Trophoblast cell (in vitro differentiated cells and primary cell): ENCODE data around the gene OR5D13.
A peak's percentile ranks its signal among the peaks of the same experiment; 100 is the strongest.

ENCODE experiments used
- DNase-seq, 2 donors: peaks; one replicate each; pipeline ENCODE4 v3.0.0-alpha.2; 2016
- H2AFZ ChIP-seq: 2 replicates; pipeline ENCODE4 v1.6.1; 2013; ENCODE audit warnings: low read length, moderate library complexity, mild to moderate bottlenecking; ENCODE audit not compliant: insufficient read depth, poor library complexity
- H2AK5ac ChIP-seq: 2 replicates; pipeline ENCODE4 v1.6.1; 2013; ENCODE audit warnings: mild to moderate bottlenecking, low read length
- H2BK120ac ChIP-seq: 2 replicates; pipeline ENCODE4 v1.6.1; 2013; ENCODE audit warnings: low read length, mild to moderate bottlenecking, moderate library complexity; ENCODE audit not compliant: insufficient read depth, poor library complexity
- H2BK12ac ChIP-seq: 2 replicates; pipeline ENCODE4 v1.6.1; 2013; ENCODE audit warnings: mild to moderate bottlenecking, low read length, moderate library complexity
- H2BK5ac ChIP-seq: 2 replicates; pipeline ENCODE4 v1.6.1; 2013; ENCODE audit warnings: low read length, low read depth, moderate library complexity, mild to moderate bottlenecking; ENCODE audit not compliant: poor library complexity
- H3K14ac ChIP-seq: 2 replicates; pipeline ENCODE4 v1.6.1; 2013; ENCODE audit warnings: mild to moderate bottlenecking, low read length
- H3K18ac ChIP-seq: 2 replicates; pipeline ENCODE4 v1.6.1; 2013; ENCODE audit warnings: mild to moderate bottlenecking, low read length
- H3K23ac ChIP-seq: 2 replicates; pipeline ENCODE4 v1.6.1; 2013; ENCODE audit warnings: low read length
- H3K27ac ChIP-seq: 2 replicates; pipeline ENCODE4 v1.5.1; 2013; ENCODE audit warnings: low read depth, mild to moderate bottlenecking, inconsistent platforms, low read length, moderate library complexity
- H3K27me3 ChIP-seq: 2 replicates; pipeline ENCODE4 v1.6.1; 2013; ENCODE audit warnings: inconsistent platforms, mild to moderate bottlenecking, low read length, moderate library complexity; ENCODE audit not compliant: insufficient read depth
- H3K36me3 ChIP-seq, 2 experiments: 1 replicate in 1 of 2; 2 replicates in 1 of 2; pipeline ENCODE4 v1.6.1; 2013; ENCODE audit warnings: low read length in 2 of 2, mild to moderate bottlenecking in 2 of 2, moderate library complexity in 1 of 2; ENCODE audit not compliant: insufficient read depth in 2 of 2, control insufficient read depth in 1 of 2
- H3K4ac ChIP-seq: 2 replicates; pipeline ENCODE4 v1.6.1; 2013; ENCODE audit warnings: low read depth, mild to moderate bottlenecking, low read length, moderate library complexity
- H3K4me1 ChIP-seq, 2 experiments: 1 replicate in 1 of 2; 2 replicates in 1 of 2; pipeline ENCODE4 v1.6.1; 2013; ENCODE audit warnings: low read length in 2 of 2, mild to moderate bottlenecking in 2 of 2, moderate library complexity in 1 of 2; ENCODE audit not compliant: insufficient read depth in 2 of 2, control insufficient read depth in 1 of 2
- H3K4me2 ChIP-seq: 2 replicates; pipeline ENCODE4 v1.6.1; 2013; ENCODE audit warnings: inconsistent platforms, mild to moderate bottlenecking, low read length, moderate library complexity
- H3K4me3 ChIP-seq: 2 replicates; pipeline ENCODE4 v1.5.1; 2013; ENCODE audit warnings: mild to moderate bottlenecking, low read depth, low read length, inconsistent platforms
- H3K79me1 ChIP-seq: one replicate; pipeline ENCODE4 v1.6.1; 2013; ENCODE audit warnings: low read length
- H3K79me2 ChIP-seq: 2 replicates; pipeline ENCODE4 v1.6.1; 2013; ENCODE audit warnings: low read length, mild to moderate bottlenecking; ENCODE audit not compliant: control insufficient read depth, insufficient read depth, poor library complexity
- H3K9ac ChIP-seq: 2 replicates; pipeline ENCODE4 v1.6.1; 2013; ENCODE audit warnings: mild to moderate bottlenecking, low read length
- H3K9me3 ChIP-seq: 2 replicates; pipeline ENCODE4 v1.6.1; 2013; ENCODE audit warnings: low read depth, mild to moderate bottlenecking, control low read depth, inconsistent platforms, low read length; ENCODE audit not compliant: insufficient read depth
- H4K12ac ChIP-seq: 2 replicates; pipeline ENCODE4 v1.6.1; 2013; ENCODE audit warnings: low read depth, mild to moderate bottlenecking, low read length, moderate library complexity
- H4K8ac ChIP-seq: 2 replicates; pipeline ENCODE4 v1.6.1; 2013; ENCODE audit warnings: low read depth, mild to moderate bottlenecking, low read length, moderate library complexity
- H4K91ac ChIP-seq: one replicate; pipeline ENCODE4 v1.6.1; 2013; ENCODE audit warnings: low read depth, mild to moderate bottlenecking, low read length, moderate library complexity
- WGBS: extraction: QIAGEN DNeasy Blood & Tissue Kit; methylation state at CpG from one replicate; pipeline ENCODE4 v1.1.7; 2013; ENCODE audit warnings: missing lambda C conversion rate; ENCODE audit not compliant: insufficient read length, insufficient coverage; ENCODE audit errors: extremely low coverage; 5-methylcytosine and 5-hydroxymethylcytosine counted together

The OR5D13 gene

DNA sequence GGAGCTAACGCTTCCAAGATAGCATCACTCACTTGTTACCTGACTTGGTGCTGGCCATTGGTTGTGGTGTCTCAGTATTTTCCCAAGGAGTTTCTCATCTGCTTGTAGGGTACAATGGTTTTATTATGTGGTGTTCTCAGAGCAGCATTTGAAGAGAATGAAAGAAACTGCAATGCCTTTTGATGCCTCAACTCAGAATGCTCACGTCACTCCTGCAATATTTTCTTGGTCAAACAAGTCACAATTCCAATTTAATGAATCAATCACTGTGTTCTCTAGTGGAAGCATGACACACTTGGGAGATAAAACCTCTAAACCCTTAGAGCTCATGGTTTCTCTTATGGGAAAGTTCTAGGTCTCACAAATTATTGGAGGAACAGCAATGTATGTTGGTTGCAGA, 20.1 kb downstream of the OR5D13 start:
- Histone ChIP-seq H3K27ac (no peak overlapping the region), H2BK5ac (no peak overlapping the region), H2AFZ (no peak overlapping the region), H3K36me3 (no peaks in the 10 kb centered on the region), H3K4ac (no peak overlapping the region), H4K8ac (no peak overlapping the region), H3K14ac (no peak overlapping the region), H3K4me2 (no peak overlapping the region), H3K23ac (no peak overlapping the region), H3K9ac (no peak overlapping the region), H2BK120ac (no peak overlapping the region), H3K18ac (no peak overlapping the region), H3K4me3 (no peak overlapping the region), H4K91ac (no peak overlapping the region), H3K4me1 (no peaks in the 10 kb centered on the region), H3K9me3 (peaks cover 3% of the 10 kb centered on the region), H4K12ac (no peak overlapping the region), H3K79me2 (no peaks in the 10 kb centered on the region), H3K79me1 (no peaks in the 10 kb centered on the region), H2BK12ac (no peak overlapping the region), H2AK5ac (no peak overlapping the region), H3K27me3 (no peaks in the 10 kb centered on the region)
- no CpG with 5 or more reads among the region's 2 CpGs for WGBS
- DNase-seq, result no peak

DNA sequence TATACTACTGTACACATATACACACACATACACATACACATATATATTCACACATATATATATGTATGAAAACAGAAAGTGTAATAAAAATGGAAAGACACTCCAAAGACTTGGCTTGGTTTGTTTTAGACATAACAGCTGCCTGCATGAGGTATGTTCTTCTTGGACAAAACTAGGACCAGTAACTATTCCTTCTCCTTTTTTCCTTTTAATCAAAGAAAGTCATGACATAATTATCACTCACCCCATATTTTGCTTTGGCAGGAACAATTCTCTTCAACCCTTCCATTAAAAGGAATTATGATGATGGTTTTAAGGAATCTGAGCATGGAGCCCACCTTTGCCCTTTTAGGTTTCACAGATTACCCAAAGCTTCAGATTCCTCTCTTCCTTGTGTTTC, 22.0 kb downstream of the OR5D13 start, which contains the start of gene OR5D14:
OR5D14 (plus strand) TSS at position 301 of the 400 bp plus-strand sequence; CDS start at position 301, 0 bp downstream.
- H3K36me3 ChIP-seq, result no peaks in the 10 kb centered on the region
- no peak for DNase-seq
- no peaks in the 10 kb centered on the region for H3K79me1 ChIP-seq
- H3K79me2 ChIP-seq, result no peaks in the 10 kb centered on the region
- H3K27ac ChIP-seq, result no peak within 1 kb of the TSS
- no peak within 1 kb of the TSS for H2BK5ac ChIP-seq
- no peak within 1 kb of the TSS for H2AK5ac ChIP-seq
- no peaks in the 10 kb centered on the region for H3K4me1 ChIP-seq
- no peak within 1 kb of the TSS for H3K4me2 ChIP-seq
- no peak within 1 kb of the TSS for H2AFZ ChIP-seq
- no peak within 1 kb of the TSS for H4K8ac ChIP-seq
- H2BK12ac ChIP-seq, result no peak within 1 kb of the TSS
- H4K91ac ChIP-seq, result no peak within 1 kb of the TSS
- no peak within 1 kb of the TSS for H2BK120ac ChIP-seq
- no peak within 1 kb of the TSS for H3K14ac ChIP-seq
- peak within 1 kb of the TSS; percentile 67 for H3K9ac ChIP-seq
- H3K27me3 ChIP-seq, result no peaks in the 10 kb centered on the region
- no peak within 1 kb of the TSS for H3K23ac ChIP-seq
- no peak within 1 kb of the TSS for H3K18ac ChIP-seq
- H3K9me3 ChIP-seq, result peaks cover 5% of the 10 kb centered on the region
- no peak within 1 kb of the TSS for H4K12ac ChIP-seq
- H3K4me3 ChIP-seq, result no peak within 1 kb of the TSS
- H3K4ac ChIP-seq, result no peak within 1 kb of the TSS

DNA sequence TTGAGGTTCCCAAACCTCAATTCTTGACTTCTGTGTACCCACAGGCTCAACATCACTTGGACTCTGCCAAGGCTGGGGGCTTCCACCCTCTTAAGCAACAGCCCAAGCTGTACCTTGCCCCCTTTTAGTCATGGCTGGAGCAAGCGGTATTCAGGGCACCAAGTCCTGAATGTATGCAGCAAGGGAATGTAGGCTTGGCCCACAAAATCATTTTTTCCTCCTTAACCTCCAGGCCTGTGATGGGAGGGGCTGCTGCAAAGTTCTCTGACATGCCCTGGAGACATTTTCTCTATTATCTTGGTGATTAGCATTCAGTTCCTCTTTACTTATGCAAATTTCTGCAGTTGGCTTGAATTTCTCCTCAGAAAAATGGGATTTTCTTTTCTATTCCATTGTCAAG, 33.0 kb downstream of the OR5D13 start:
- H3K79me2 ChIP-seq, result no peaks in the 10 kb centered on the region
- H3K27ac ChIP-seq, result no peak overlapping the region
- no peak overlapping the region for H2BK120ac ChIP-seq
- H3K4ac ChIP-seq, result no peak overlapping the region
- no peak overlapping the region for H2BK12ac ChIP-seq
- H3K9ac ChIP-seq, result no peak overlapping the region
- no peak overlapping the region for H4K8ac ChIP-seq
- H3K79me1 ChIP-seq, result no peaks in the 10 kb centered on the region
- H4K91ac ChIP-seq, result no peak overlapping the region
- H3K27me3 ChIP-seq, result no peaks in the 10 kb centered on the region
- no peak overlapping the region for H2AFZ ChIP-seq
- H3K4me1 ChIP-seq, result no peaks in the 10 kb centered on the region
- no peaks in the 10 kb centered on the region for H3K36me3 ChIP-seq
- H3K23ac ChIP-seq, result no peak overlapping the region
- no peak overlapping the region for H2BK5ac ChIP-seq
- WGBS, result no CpG with 5 or more reads among the region's 1 CpG
- no peak overlapping the region for H4K12ac ChIP-seq
- no peak for DNase-seq
- H3K18ac ChIP-seq, result no peak overlapping the region
- H3K4me3 ChIP-seq, result no peak overlapping the region
- no peak overlapping the region for H3K14ac ChIP-seq
- peaks cover 7% of the 10 kb centered on the region for H3K9me3 ChIP-seq
- H3K4me2 ChIP-seq, result no peak overlapping the region
- no peak overlapping the region for H2AK5ac ChIP-seq

GRCh38 chr11:55811067-55811466, 37.8 kb downstream of the OR5D13 start, which contains the start of gene OR5L1:
TSS of gene OR5L1 (plus strand) at chr11:55811367. CDS start at chr11:55811467, 100 bp downstream.
- no peak within 1 kb of the TSS for H2BK120ac ChIP-seq
- H2BK12ac ChIP-seq, result no peak within 1 kb of the TSS
- no peak within 1 kb of the TSS for H3K27ac ChIP-seq
- no peak within 1 kb of the TSS for H2AFZ ChIP-seq
- H4K8ac ChIP-seq, result no peak within 1 kb of the TSS
- no peaks in the 10 kb centered on the region for H3K79me2 ChIP-seq
- H4K91ac ChIP-seq, result no peak within 1 kb of the TSS
- no peak within 1 kb of the TSS for H3K23ac ChIP-seq
- H3K79me1 ChIP-seq, result no peaks in the 10 kb centered on the region
- peaks cover 9% of the 10 kb centered on the region for H3K9me3 ChIP-seq
- no peak within 1 kb of the TSS for H4K12ac ChIP-seq
- no peak within 1 kb of the TSS for H3K4ac ChIP-seq
- no peak within 1 kb of the TSS for H3K14ac ChIP-seq
- WGBS, result no CpG with 5 or more reads among the region's 1 CpG
- H2AK5ac ChIP-seq, result no peak within 1 kb of the TSS
- no peaks in the 10 kb centered on the region for H3K4me1 ChIP-seq
- H3K18ac ChIP-seq, result no peak within 1 kb of the TSS
- H3K9ac ChIP-seq, result no peak within 1 kb of the TSS
- H2BK5ac ChIP-seq, result no peak within 1 kb of the TSS
- no peaks in the 10 kb centered on the region for H3K27me3 ChIP-seq
- H3K4me3 ChIP-seq, result no peak within 1 kb of the TSS
- H3K4me2 ChIP-seq, result no peak within 1 kb of the TSS
- no peak for DNase-seq
- no peaks in the 10 kb centered on the region for H3K36me3 ChIP-seq
